Endodermal cell (in vitro differentiated cells): ENCODE measurements around the gene MAD2L2. TPM values are rescaled to one million over a fixed set of nuclear protein-coding genes. Genes with fewer than 3 reads are reported as not detected.
A peak's percentile ranks its signal among the peaks of the same experiment; 100 is the strongest.

ENCODE experiments used
- DNase-seq: peaks from one replicate; pipeline ENCODE4 v3.0.0-alpha.2; 2017
- H3K27ac ChIP-seq: 2 replicates; pipeline ENCODE4 v1.5.1; 2013; ENCODE audit warnings: mild to moderate bottlenecking, low read depth, low read length, moderate library complexity
- H3K27me3 ChIP-seq: 2 replicates; pipeline ENCODE4 v1.6.1; 2013; ENCODE audit warnings: mild to moderate bottlenecking, low read length, moderate library complexity; ENCODE audit not compliant: insufficient read depth, control insufficient read depth, poor library complexity, severe bottlenecking
- H3K36me3 ChIP-seq: 2 replicates; pipeline ENCODE4 v1.7.0; 2013; ENCODE audit warnings: mild to moderate bottlenecking, low read length, moderate library complexity; ENCODE audit not compliant: control insufficient read depth, insufficient read depth
- H3K4me1 ChIP-seq: one replicate; pipeline ENCODE4 v1.7.0; 2013; ENCODE audit warnings: low read length; ENCODE audit not compliant: control insufficient read depth, insufficient read depth
- H3K4me3 ChIP-seq: 2 replicates; pipeline ENCODE4 v1.5.1; 2013; ENCODE audit warnings: mild to moderate bottlenecking, low read length, moderate library complexity
- H3K9ac ChIP-seq: 2 replicates; pipeline ENCODE4 v1.6.1; 2013; ENCODE audit warnings: mild to moderate bottlenecking, low read length, moderate library complexity; ENCODE audit not compliant: poor library complexity, severe bottlenecking; ENCODE audit errors: extremely low read depth
- H3K9me3 ChIP-seq: 2 replicates; pipeline ENCODE4 v1.6.1; 2013; ENCODE audit warnings: mild to moderate bottlenecking, low read length, moderate library complexity; ENCODE audit not compliant: control insufficient read depth
- H3K27ac Mint-ChIP-seq: 2 replicates; pipeline ENCODE4 v1.8.0; 2020; ENCODE audit warnings: mixed read lengths
- H3K27me3 Mint-ChIP-seq: 2 replicates; pipeline ENCODE4 v1.8.0; 2021; ENCODE audit warnings: mild to moderate bottlenecking, mixed read lengths; ENCODE audit not compliant: insufficient read depth
- H3K36me3 Mint-ChIP-seq: 2 replicates; pipeline ENCODE4 v1.8.0; 2020; ENCODE audit warnings: low read depth, mixed read lengths
- H3K4me1 Mint-ChIP-seq: 2 replicates; pipeline ENCODE4 v1.8.0; 2020; ENCODE audit warnings: mixed read lengths
- H3K4me3 Mint-ChIP-seq: 2 replicates; pipeline ENCODE4 v1.8.0; 2020; ENCODE audit warnings: mild to moderate bottlenecking, moderate library complexity, mixed read lengths
- H3K9me3 Mint-ChIP-seq: 2 replicates; pipeline ENCODE4 v1.8.0; 2020; ENCODE audit warnings: mild to moderate bottlenecking, mixed read lengths
- WGBS, 2 experiments: methylation state at CpG; one replicate each; pipeline versions ENCODE4 v1.1.5 to v1.1.7; 2013; ENCODE audit warnings: missing lambda C conversion rate in 2 of 2, mixed read lengths in 1 of 2; ENCODE audit not compliant: insufficient coverage in 1 of 2, insufficient read length in 1 of 2; 5-methylcytosine and 5-hydroxymethylcytosine counted together
- total RNA-seq, 2 donors: library from RNA; stranded (reverse); fragmentation: NEBNext Ultra II Directional in 1 of 2; extraction: Animal tissue kit (Norgen Biotek cat#: 25700) in 1 of 2; gene quantifications; 2 replicates in 1 of 2; 3 replicates in 1 of 2; pipeline ENCODE4 v1.2.1, GENCODE V29; 2021
- TF ChIP-seq, protein P1 (sequence below): fragments of 200-600 bp; sonication (generic); conservative IDR thresholded peaks from 2 replicates; pipeline ENCODE4 v1.5.0; 2021; ENCODE audit warnings: antibody characterized with exemption, mild to moderate bottlenecking

Gene MAD2L2
- total RNA-seq, 2 donors from 2014 or later, result 128 to 132 TPM

DNA sequence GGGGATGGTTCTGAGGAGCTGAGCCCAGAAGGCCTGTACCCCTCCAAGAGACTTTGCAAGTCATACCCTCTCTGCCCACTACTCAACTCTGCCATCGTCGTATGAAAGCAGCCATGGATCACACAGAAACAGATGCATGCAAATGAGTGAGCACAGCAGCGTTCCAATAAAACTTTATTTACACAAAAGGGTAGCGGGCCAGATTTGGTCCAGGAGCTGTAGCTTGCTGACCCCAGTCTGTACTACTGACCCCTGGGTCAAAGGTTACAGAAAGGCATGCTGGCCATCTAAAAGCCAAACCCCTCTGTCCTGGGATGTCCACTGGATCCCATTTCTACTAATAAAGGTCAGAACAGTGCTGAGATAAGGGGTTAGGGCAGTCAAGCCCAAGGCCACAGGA, 46.2 kb upstream of the MAD2L2 start:
- Histone ChIP-seq H3K9ac (no peak overlapping the region), H3K36me3 (no peaks in the 10 kb centered on the region), H3K4me3 (no peak overlapping the region), H3K27me3 (no peaks in the 10 kb centered on the region), H3K27ac (no peak overlapping the region), H3K4me1 (no peaks in the 10 kb centered on the region), H3K9me3 (no peaks in the 10 kb centered on the region)
- TF ChIP-seq, protein P1, sequence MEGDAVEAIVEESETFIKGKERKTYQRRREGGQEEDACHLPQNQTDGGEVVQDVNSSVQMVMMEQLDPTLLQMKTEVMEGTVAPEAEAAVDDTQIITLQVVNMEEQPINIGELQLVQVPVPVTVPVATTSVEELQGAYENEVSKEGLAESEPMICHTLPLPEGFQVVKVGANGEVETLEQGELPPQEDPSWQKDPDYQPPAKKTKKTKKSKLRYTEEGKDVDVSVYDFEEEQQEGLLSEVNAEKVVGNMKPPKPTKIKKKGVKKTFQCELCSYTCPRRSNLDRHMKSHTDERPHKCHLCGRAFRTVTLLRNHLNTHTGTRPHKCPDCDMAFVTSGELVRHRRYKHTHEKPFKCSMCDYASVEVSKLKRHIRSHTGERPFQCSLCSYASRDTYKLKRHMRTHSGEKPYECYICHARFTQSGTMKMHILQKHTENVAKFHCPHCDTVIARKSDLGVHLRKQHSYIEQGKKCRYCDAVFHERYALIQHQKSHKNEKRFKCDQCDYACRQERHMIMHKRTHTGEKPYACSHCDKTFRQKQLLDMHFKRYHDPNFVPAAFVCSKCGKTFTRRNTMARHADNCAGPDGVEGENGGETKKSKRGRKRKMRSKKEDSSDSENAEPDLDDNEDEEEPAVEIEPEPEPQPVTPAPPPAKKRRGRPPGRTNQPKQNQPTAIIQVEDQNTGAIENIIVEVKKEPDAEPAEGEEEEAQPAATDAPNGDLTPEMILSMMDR, result no peak
- H3K27ac Mint-ChIP-seq, result no peak overlapping the region
- H3K4me1 Mint-ChIP-seq, result peaks cover 30% of the 10 kb centered on the region
- WGBS, 2 experiments, result 95 to 100% methylated on average over 2 to 4 of the region's 4 CpGs
- H3K36me3 Mint-ChIP-seq, result no peaks in the 10 kb centered on the region
- H3K27me3 Mint-ChIP-seq, result no peaks in the 10 kb centered on the region
- DNase-seq, result no peak
- H3K4me3 Mint-ChIP-seq, result no peak overlapping the region
- no peaks in the 10 kb centered on the region for H3K9me3 Mint-ChIP-seq

DNA sequence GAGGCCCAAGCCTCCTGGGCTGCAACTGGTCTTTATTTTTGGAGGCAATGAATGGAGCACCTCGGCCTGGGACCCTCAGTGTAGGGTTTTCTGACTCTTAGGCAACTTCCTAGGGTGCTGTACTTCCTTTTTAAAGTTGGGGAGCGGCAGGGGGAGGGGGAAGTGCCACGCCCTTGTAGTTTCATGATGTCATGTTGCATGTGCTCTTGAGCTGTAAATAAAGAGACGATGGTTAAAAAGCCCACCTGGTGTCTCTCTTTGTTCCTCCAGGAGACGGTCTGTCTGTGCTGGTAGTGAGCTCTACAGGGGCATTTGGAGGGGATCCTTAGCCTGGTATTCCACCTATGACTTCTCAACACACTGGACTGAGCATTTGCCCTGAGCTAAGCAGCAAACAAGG, 44.7 kb upstream of the MAD2L2 start:
- H3K27ac Mint-ChIP-seq, result peak overlapping the region; percentile 48
- no peaks in the 10 kb centered on the region for H3K9me3 ChIP-seq
- no peaks in the 10 kb centered on the region for H3K27me3 Mint-ChIP-seq
- H3K27ac ChIP-seq, result no peak overlapping the region
- no peaks in the 10 kb centered on the region for H3K36me3 ChIP-seq
- H3K9ac ChIP-seq, result no peak overlapping the region
- no peak overlapping the region for H3K4me3 Mint-ChIP-seq
- H3K9me3 Mint-ChIP-seq, result no peaks in the 10 kb centered on the region
- DNase-seq, result no peak
- no peaks in the 10 kb centered on the region for H3K4me1 ChIP-seq
- H3K27me3 ChIP-seq, result no peaks in the 10 kb centered on the region
- no peaks in the 10 kb centered on the region for H3K36me3 Mint-ChIP-seq
- no peak overlapping the region for H3K4me3 ChIP-seq
- TF ChIP-seq, protein P1, result no peak
- peaks cover 23% of the 10 kb centered on the region for H3K4me1 Mint-ChIP-seq
- WGBS, 2 experiments, result 61 to 81% methylated on average over 4 to 5 of the region's 5 CpGs

DNA sequence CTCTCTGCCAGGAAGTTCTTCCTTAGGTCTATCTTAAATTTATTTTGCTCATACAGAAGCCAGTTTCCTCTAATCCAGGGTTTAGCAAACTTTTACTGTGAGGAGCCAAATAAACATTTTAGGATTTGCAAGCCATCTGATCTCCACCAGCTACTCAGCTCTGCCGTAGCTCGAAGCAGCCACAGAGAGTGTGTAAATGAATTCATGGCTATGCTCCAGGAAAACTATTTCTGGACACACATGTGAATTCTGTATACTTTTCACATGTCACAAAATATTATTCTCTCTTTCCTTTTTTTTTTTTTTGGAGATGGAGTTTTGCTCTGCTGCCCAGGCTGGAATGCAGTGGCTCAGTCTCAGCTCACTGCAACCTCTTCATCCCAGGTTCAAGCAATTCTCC, 41.6 kb upstream of the MAD2L2 start:
- peaks cover 3% of the 10 kb centered on the region for H3K27me3 Mint-ChIP-seq
- no peaks in the 10 kb centered on the region for H3K9me3 Mint-ChIP-seq
- Histone ChIP-seq H3K9ac (no peak overlapping the region), H3K9me3 (no peaks in the 10 kb centered on the region), H3K4me3 (no peak overlapping the region), H3K36me3 (no peaks in the 10 kb centered on the region), H3K27ac (no peak overlapping the region), H3K4me1 (no peaks in the 10 kb centered on the region), H3K27me3 (no peaks in the 10 kb centered on the region)
- TF ChIP-seq, protein P1, result no peak
- H3K27ac Mint-ChIP-seq, result no peak overlapping the region
- 93 to 94% methylated on average over 2 of the region's 2 CpGs for WGBS, 2 experiments
- H3K4me1 Mint-ChIP-seq, result peaks cover 8% of the 10 kb centered on the region
- no peaks in the 10 kb centered on the region for H3K36me3 Mint-ChIP-seq
- DNase-seq, result no peak
- no peak overlapping the region for H3K4me3 Mint-ChIP-seq
